ENCODE data around the gene AMOTL1. TPM values are rescaled to one million over a fixed set of nuclear protein-coding genes. Genes with fewer than 3 reads are reported as not detected.

Gene AMOTL1
- total RNA-seq, 6 experiments from 2014 or later, result 7.4 to 43.8 (median 17.3) TPM

- Histone ChIP-seq H3K4me3 (peak overlapping the region; percentile 2 to 55 (median 44)), H3K9me3 (no peaks in the 10 kb centered on the region), H3K36me3 (peaks cover 0 to 14% (median 0%) of the 10 kb centered on the region in 4 donors), H3K4me1 (peaks cover 0 to 51% (median 17%) of the 10 kb centered on the region in 4 donors), H3K27ac (peak overlapping the region; percentile 69 to 88 (median 74)), H3K27me3 (no peaks in the 10 kb centered on the region)
- peak; percentile 47 to 61 (median 58) for ATAC-seq
- TF ChIP-seq CTCF (IDR thresholded peaks at IDR 0.05) (no peak), POLR2A (IDR thresholded peaks at IDR 0.05) (no peak)
- 39% methylated on average over 2 of the region's 2 CpGs for WGBS (ENCODE audit: insufficient coverage, low coverage, low lambda C conversion rate, missing lambda C conversion rate)
- intact Hi-C loops (cut with DNase I), result no loop called here
- peak in 1 of 3 donors; percentile 58 for DNase-seq
Measured at GRCh38 chr11:94796190-94796580, 28.0 kb downstream of the AMOTL1 start.

DNA sequence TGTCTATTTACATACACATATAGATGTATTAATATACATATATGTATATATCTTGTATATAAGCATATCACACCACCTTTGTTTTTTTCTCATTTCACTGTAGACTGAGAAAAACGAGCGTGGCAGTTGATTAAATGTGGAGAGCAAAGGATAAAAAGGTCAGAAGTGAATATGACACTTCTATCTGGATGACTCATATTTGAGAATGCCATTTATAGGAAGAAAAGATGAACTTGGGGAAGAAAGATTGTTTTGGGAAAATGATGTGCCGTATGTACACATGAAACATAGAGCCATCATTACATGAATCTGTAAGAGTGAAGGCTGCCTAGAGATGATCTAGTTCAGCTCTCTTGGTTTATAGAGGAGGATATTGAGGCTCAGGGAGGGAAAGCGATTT, 28.7 kb downstream of the AMOTL1 start:
- TF ChIP-seq CTCF (IDR thresholded peaks at IDR 0.05) (no peak), POLR2A (IDR thresholded peaks at IDR 0.05) (no peak)
- Histone ChIP-seq H3K4me3 (peak overlapping the region in 2 of 3 donors; percentile 44 to 55), H3K9me3 (no peaks in the 10 kb centered on the region), H3K27ac (peak overlapping the region in 2 of 3 donors; percentile 74 to 88), H3K36me3 (peaks cover 0 to 14% (median 0%) of the 10 kb centered on the region in 4 donors), H3K27me3 (no peaks in the 10 kb centered on the region), H3K4me1 (peaks cover 0 to 55% (median 17%) of the 10 kb centered on the region in 4 donors)
- DNase-seq, result no peak
- peak in 1 of 4 donors; percentile 6 for ATAC-seq
- WGBS (ENCODE audit: insufficient coverage, low coverage, low lambda C conversion rate, missing lambda C conversion rate), result 54% methylated on average over 4 of the region's 4 CpGs
- intact Hi-C loops (cut with DNase I), result no loop called here

DNA sequence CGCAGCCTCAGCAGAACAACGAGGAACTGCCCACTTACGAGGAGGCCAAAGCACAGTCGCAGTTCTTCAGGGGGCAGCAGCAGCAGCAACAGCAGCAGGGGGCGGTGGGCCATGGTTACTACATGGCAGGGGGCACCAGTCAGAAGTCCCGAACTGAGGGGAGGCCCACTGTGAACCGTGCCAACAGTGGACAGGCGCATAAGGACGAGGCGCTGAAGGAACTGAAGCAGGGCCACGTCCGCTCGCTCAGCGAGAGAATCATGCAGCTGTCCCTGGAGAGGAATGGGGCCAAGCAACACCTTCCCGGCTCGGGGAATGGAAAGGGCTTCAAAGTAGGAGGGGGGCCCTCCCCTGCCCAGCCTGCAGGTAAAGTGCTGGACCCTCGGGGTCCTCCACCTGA, 31.6 kb downstream of the AMOTL1 start:
- Histone ChIP-seq H3K9me3 (no peaks in the 10 kb centered on the region), H3K36me3 (peaks cover 0 to 14% (median 0%) of the 10 kb centered on the region in 4 donors), H3K4me3 (no peak overlapping the region), H3K4me1 (peaks cover 0 to 67% (median 8%) of the 10 kb centered on the region in 4 donors), H3K27me3 (no peaks in the 10 kb centered on the region), H3K27ac (peak overlapping the region in 1 of 3 donors; percentile 60)
- WGBS (ENCODE audit: insufficient coverage, low coverage, low lambda C conversion rate, missing lambda C conversion rate), result 93% methylated on average over 3 of the region's 17 CpGs
- TF ChIP-seq CTCF (IDR thresholded peaks at IDR 0.05) (no peak), POLR2A (IDR thresholded peaks at IDR 0.05) (no peak)
- no peak for DNase-seq
- intact Hi-C loops (cut with DNase I), result loop anchor here in 1 of 2 donors (10.0 kb wide), 1 partner anchor 65 kb away; no protein-coding TSS in a partner anchor
- no peak for ATAC-seq

DNA sequence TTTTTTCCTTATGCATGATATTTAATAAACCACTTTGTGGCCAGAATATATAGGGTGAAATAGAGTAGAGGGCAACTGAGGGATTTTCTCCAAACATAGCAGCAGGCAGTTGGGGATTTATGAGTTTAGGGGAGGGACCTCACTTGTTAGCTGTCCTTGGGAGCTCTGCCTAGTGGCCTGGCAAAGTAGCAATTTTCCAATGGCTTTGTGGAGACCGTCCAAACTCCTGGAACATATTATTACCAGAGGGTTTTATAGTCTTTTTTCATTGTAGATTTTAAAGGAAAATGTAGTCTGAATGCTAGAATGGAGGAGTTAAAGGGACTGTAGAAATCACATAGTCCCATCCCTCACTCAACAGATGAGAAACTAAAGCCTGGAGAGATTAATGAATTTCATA, 32.3 kb downstream of the AMOTL1 start:
- no peaks in the 10 kb centered on the region for H3K27me3 ChIP-seq
- H3K4me1 ChIP-seq, result peaks cover 0 to 72% (median 7%) of the 10 kb centered on the region in 4 donors
- H3K9me3 ChIP-seq, result no peaks in the 10 kb centered on the region
- ATAC-seq (peak; percentile 16 to 56 (median 49)), DNase-seq (peak in 1 of 3 donors; percentile 74)
- H3K4me3 ChIP-seq, result no peak overlapping the region
- intact Hi-C loops (cut with DNase I), result loop anchor here in 1 of 2 donors (10.0 kb wide), 1 partner anchor 64 kb away; no protein-coding TSS in a partner anchor
- WGBS (ENCODE audit: insufficient coverage, low coverage, low lambda C conversion rate, missing lambda C conversion rate), result 31% methylated on average over 1 of the region's 1 CpG
- TF ChIP-seq CTCF (IDR thresholded peaks at IDR 0.05) (no peak), POLR2A (IDR thresholded peaks at IDR 0.05) (no peak)
- peak overlapping the region in 1 of 3 donors; percentile 60 for H3K27ac ChIP-seq
- peaks cover 0 to 14% (median 0%) of the 10 kb centered on the region in 4 donors for H3K36me3 ChIP-seq

Data from right lobe of liver (tissue), 6 donors.